HG02588 (cell line): ENCODE measurements around the gene JMJD7.

Experiments
- ATAC-seq: cut with Tn5 transposase; IDR thresholded peaks from one replicate; pipeline ENCODE4 v1.9.1; 2021; ENCODE audit warnings: mild to moderate bottlenecking, moderate library complexity; ENCODE audit not compliant: unreplicated experiment

The JMJD7 gene

GRCh38 chr15:41861736-41862356 is 34.0 kb downstream of the JMJD7 start:
- no peak for ATAC-seq

- ATAC-seq = no peak
Observed at GRCh38 chr15:41862515-41863116, 34.7 kb downstream of the JMJD7 start.

- no peak for ATAC-seq
Observed at GRCh38 chr15:41865490-41866055, 37.7 kb downstream of the JMJD7 start.

DNA sequence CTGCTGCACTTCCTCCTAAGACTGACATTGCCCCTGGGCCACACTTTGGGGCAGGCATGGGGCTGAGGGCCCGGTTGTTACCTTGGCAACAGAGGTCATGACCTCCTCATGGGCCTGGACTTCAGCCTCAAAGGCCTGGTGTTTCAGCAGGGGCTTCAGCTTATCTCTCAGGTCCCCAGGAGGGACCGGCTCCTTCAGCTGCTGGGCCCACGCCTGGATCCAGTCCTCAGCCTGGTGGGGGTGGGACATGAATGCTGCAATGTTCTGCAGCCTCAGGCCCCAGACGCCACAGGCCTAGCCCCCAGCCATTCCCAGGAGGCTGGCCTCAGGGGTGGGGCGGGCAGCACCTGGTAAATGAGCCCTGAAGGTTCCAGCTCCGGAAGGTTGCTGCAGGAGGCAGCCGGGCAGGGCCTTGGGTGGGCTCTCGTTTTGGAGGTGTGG is 38.4 kb downstream of the JMJD7 start:
- ATAC-seq = no peak

- ATAC-seq = no peak
Observed at GRCh38 chr15:41866872-41867579, 39.1 kb downstream of the JMJD7 start.

DNA sequence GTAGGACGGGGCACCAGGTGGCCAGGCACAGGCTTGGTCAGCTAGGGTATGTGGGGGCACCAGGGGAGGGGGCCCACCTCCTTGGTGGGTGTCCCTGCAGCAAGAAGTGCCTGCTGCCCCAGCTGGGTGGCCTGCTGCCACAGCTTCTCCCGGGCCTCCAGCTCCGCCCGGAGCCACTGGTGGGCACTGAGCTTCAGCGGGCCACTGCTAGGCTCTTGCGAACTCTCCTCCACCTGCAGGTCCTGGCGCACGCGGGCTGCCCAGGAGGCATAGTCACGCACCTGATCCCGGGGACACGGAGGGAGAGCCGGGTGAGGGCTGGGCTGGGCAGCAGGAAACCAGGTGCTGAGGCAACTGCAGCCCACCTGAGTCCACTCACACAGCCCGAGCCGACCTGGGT is 40.4 kb downstream of the JMJD7 start:
- no peak for ATAC-seq

DNA sequence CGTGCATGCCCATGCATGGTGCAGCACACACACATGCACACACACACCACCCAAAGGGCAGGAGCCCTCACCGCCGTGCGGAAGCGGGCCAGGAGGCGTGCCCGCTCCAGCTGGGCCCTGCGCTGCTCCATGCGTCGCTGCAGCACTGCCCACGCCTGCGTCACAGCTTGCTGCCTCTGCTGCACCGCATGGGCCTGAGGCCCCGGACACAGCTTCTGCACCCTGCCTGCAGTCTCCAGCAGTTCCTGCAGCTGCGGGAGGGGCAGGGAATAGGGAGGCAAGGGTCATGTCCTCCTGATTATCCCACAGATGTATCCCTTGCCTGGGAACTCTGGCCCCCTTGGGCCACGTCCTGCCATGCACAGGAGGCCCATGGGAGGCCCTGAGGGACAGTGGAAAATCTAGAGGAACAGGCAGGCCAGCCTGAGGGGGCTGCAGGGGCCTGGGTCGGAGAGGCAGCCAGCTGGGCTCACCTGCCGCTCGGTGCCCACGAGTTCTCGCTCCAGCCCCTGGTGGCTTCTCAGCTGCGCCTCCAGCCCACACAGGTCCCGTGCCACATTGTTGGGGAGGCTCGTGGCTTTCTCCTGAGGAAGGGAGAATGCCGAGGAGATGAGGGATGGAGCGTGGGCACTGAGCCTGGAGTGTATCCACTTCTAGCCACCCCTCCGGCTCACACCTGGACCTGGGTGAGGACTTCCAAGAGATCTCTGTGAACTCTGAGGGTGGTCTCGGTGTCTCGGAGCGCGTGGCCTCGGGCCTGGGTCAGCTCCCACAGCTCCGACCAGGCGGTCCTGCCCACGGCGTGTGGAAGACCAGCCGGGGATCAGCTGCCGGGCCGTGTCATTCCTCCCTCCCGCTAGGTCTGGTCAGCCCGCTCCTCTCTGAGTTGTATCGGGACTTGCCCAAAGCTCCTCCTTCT is 42.1 kb downstream of the JMJD7 start:
- no peak for ATAC-seq

GRCh38 chr15:41870689-41871081 is 42.8 kb downstream of the JMJD7 start:
- no peak for ATAC-seq

DNA sequence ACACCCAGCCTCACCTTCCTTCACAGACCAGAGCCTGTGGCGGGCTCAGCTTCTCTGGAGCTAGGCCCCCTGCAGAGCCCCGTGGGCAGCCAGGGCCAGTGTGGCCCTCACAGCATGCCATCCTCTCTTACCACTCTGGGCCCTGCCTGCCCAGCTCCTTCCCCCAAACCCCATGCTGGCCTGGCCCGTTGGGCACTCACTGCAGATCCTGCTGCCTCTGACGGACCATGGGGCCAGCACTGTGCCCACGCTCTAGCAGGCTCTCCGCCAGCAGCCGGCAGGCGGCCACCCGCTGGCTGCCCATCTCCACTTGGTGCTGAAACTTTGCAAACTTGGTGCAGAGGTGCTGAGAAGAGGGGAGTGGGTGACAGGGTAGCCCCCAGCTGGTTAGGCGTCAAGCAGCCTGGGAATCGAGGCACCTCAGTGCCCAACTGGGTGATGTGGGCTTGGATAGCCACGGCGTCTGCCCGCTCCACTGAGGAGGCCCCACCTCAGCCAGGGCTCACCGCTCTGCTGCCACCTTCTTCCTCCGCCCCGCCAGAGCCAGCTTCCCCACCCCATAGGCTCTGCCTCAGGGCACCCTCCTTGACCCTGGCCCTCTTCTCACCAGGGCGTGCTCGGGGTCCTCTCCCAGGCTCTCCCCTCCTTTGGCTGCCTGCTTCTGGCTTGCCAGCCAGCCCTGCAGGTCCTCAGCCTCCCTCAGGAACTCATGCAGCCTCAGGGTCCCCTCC is 43.4 kb downstream of the JMJD7 start:
- ATAC-seq = no peak

GRCh38 chr15:41872166-41872747 is 44.4 kb downstream of the JMJD7 start:
- no peak for ATAC-seq

DNA sequence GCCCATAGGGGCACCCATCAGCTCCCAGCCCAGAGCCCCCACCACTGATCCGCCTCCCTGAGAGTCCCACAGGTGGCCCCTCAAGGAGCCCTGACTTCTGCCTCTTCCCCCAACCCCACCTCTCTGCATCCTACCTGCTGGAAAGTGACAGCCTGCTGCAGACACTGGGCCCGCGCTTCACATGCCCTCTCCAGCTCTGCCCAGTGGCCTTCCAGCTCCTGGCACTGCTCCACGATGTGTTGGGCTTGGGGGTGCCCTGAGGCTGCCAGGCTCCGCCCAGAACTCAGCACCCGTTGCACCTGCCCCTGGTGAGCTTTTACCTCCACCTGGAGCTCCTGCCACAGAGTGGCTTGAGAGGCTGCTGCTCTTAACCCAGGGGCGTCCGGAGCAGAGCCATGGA is 45.8 kb downstream of the JMJD7 start:
- ATAC-seq = no peak

- ATAC-seq = no peak
Observed at GRCh38 chr15:41874736-41875135, 46.8 kb downstream of the JMJD7 start.

DNA sequence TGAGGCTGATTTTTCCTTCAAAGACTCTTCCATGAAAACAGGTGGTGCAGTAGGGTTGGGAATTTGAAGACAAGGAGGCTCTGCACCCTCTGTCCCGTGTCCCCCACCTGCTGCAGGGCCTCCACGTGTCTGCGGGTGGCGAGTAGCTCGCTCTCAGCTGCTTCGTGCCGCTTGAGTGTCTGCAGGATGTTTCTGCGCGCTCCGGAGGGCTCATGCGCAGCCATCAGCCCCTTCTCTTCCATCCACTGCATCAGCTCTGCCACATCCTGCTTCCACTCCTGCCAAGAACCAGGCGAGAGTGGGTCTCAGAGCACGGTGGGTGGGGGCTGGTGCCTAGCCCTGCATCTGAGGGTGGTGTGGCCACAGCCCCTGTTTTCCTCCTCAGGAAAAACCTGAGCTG is 48.1 kb downstream of the JMJD7 start:
- ATAC-seq = no peak

- ATAC-seq = no peak
Observed at GRCh38 chr15:41876689-41877088, 48.8 kb downstream of the JMJD7 start.

DNA sequence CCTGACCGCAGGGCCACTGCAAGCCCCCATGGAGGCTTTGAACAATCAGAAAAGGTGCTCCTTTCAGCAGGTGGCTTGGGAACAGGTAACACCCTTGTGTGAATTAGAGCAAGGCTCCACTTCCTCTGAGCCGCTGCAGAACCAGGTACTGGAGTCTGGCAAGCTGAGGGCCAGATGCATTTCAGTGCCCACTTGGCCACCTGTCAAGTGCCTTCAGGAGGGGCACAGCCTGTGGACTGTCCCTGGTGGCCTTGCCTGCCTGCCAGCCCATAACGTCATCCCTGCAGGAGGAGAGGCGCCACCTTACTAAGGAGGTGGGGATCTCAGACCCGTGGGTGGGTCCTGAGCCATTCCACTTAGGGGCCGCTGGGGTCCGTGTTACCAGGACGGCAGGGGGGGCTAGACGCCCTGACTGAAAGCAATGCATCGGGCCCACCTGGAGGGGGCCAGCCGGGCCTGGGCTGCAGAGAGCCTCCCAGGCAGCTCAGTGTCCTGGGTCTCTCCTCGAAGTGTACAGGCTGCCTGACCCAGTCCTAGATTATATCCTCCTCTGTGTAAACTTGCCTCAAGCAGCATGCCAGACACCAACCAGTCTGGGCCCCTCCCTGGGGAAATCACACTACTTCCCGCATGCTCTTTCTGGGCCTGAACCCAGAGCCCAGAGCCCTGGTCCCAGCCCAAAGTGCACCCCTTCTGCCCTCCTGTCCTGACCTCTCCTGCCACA is 49.9 kb downstream of the JMJD7 start:
- ATAC-seq = no peak

GRCh38 chr15:41878355-41878699 is 50.4 kb downstream of the JMJD7 start:
- ATAC-seq = no peak

DNA sequence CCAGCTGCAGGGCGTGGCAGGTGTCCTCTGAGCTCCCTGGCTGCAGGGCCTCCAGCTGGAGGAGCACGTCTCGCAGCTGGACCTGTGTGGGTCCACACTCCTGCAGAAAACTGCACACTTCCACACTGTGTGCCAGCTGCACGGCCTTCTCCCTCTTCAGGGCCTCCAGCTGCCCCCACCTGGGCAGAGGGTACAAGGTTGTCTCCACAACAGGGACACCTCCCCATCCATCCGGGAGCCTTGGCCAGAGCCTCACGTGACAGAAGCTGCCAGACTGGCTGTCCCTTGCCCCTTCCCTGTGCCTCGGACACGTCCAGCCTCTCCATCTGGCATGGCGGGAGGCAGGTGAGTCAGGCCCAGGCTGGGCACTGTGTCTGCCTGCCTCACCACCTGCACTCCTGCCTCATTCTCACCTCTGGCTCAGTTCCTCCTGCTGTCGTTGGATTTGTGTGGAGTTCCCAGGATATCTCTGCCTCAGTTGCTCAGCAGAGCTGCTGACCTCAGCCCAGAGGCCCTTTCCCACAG is 51.5 kb downstream of the JMJD7 start:
- ATAC-seq = no peak

GRCh38 chr15:41880156-41880877 is 52.4 kb downstream of the JMJD7 start:
- no peak for ATAC-seq
